Cardiac muscle cell (in vitro differentiated cells and primary cell): Measurements from ENCODE around the gene NEK3. TPM values are rescaled to one million over a fixed set of nuclear protein-coding genes. Genes with fewer than 3 reads are reported as not detected.
"Not testable (repeated sequence)": the region's sequence is repeated elsewhere in the genome, so short reads cannot be mapped to it uniquely, and the experiment has no call there.

ENCODE experiments used
- DNase-seq, 2 donors: peaks; one replicate each; pipeline versions ENCODE4 v3.0.0 to v3.0.0-alpha.2; 2010 to 2017; ENCODE audit warnings: low read depth in 1 of 2, low spot score in 1 of 2
- H3K27ac ChIP-seq: fragments of 200-600 bp; sonication (generic); 2 replicates; pipeline ENCODE4 v1.5.1; 2016
- H3K27me3 ChIP-seq: fragments of 200-600 bp; sonication (generic); 2 replicates; pipeline ENCODE4 v1.6.0; 2016; ENCODE audit warnings: control low read depth
- H3K36me3 ChIP-seq: fragments of 200-600 bp; sonication (generic); 2 replicates; pipeline ENCODE4 v1.5.1; 2016; ENCODE audit warnings: control low read depth
- H3K4me1 ChIP-seq: fragments of 200-600 bp; sonication (generic); 2 replicates; pipeline ENCODE4 v1.8.1; 2017; ENCODE audit warnings: low read depth, mild to moderate bottlenecking, mixed run types
- H3K4me3 ChIP-seq: fragments of 200-600 bp; sonication (generic); 2 replicates; pipeline ENCODE4 v1.5.1; 2016; ENCODE audit warnings: mild to moderate bottlenecking
- H3K9me3 ChIP-seq: fragments of 200-600 bp; sonication (generic); 2 replicates; pipeline ENCODE4 v1.5.1; 2017; ENCODE audit warnings: low read depth, mild to moderate bottlenecking, control low read depth
- polyA plus RNA-seq: library from polyadenylated mRNA; unstranded; fragments of >200 nt; fragmentation: Nextera tagmentation; extraction: Ambion mirVana; gene quantifications from 2 replicates; pipeline ENCODE4 v1.2.1, GENCODE V29; 2016
- total RNA-seq: library from RNA; depleted of rRNA; stranded (reverse); fragments of >200 nt; gene quantifications from 2 replicates; pipeline ENCODE4 v1.2.3, GENCODE V29; 2016
- TF ChIP-seq, protein P1 (sequence below): IDR thresholded peaks from 2 replicates; pipeline ENCODE4 v1.5.1; 2012; ENCODE audit warnings: low read depth, mild to moderate bottlenecking, low read length

Gene NEK3
- total and polyA plus RNA-seq, 2 experiments from 2014 or later, result 16.1 to 18.3 TPM

DNA sequence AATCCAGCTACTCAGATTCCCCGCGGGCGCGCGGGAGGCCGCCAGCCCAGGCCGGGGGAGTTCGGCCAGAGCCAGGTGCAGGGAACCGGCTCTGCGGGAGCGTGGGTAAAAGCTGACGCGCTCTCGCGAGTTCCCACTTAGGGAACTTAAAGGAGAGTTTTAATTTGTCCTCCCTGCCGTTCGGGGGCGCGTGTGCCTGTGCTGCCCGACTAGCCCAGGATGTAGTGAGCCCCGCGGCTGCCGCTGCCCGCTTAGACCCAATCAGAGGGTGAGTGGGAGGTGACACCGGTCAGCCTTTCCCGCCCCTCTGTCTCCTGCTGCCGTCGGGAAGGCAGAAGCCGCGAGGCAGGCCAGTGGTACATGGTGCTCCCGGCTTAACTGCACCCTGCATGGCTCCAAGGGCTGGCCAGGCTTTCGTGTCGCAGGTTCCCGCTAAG is 36.0 kb upstream of the NEK3 start:
- Histone ChIP-seq H3K4me3 (no peak overlapping the region), H3K27ac (no peak overlapping the region), H3K27me3 (peaks cover 24% of the 10 kb centered on the region), H3K9me3 (no peaks in the 10 kb centered on the region), H3K36me3 (no peaks in the 10 kb centered on the region), H3K4me1 (no peaks in the 10 kb centered on the region)
- DNase-seq, result peak in 1 of 2 donors; percentile 93
- TF ChIP-seq, protein P1, sequence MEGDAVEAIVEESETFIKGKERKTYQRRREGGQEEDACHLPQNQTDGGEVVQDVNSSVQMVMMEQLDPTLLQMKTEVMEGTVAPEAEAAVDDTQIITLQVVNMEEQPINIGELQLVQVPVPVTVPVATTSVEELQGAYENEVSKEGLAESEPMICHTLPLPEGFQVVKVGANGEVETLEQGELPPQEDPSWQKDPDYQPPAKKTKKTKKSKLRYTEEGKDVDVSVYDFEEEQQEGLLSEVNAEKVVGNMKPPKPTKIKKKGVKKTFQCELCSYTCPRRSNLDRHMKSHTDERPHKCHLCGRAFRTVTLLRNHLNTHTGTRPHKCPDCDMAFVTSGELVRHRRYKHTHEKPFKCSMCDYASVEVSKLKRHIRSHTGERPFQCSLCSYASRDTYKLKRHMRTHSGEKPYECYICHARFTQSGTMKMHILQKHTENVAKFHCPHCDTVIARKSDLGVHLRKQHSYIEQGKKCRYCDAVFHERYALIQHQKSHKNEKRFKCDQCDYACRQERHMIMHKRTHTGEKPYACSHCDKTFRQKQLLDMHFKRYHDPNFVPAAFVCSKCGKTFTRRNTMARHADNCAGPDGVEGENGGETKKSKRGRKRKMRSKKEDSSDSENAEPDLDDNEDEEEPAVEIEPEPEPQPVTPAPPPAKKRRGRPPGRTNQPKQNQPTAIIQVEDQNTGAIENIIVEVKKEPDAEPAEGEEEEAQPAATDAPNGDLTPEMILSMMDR, result peak; percentile 30

DNA sequence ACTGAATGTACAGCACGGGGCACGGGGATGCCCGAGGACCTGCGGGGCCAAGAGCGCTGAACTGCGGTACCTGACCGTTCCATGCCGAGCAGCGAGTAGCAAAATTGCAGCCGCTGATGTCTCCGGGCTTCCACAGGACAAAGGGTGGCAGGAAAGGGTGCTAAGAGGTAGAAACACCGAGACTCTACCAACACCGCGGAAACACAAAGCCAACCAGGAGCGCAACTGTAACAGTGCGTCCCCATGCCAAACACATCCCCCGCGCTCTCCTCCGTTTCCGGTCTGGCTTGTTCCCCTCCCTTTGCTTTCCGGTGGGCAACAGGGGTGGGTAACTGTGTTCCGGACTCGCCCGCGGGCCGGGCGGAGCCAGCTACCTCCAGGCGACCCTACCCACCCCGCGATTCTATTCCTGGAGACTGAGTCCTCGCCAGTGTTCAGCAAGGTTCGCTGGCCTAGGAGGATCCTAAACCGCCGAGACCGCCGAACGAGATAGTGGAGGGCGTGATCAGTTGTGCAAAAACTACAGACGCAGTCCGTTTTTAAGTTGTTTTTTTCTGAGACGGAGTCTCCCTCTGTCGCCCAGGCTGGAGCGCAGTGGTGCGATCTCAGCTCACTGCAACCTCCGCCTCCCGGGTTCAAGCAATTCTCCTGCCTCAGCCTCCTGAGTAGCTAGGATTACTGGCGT is 34.9 kb upstream of the NEK3 start:
- Histone ChIP-seq H3K27ac (peak overlapping the region; percentile 65), H3K27me3 (peaks cover 24% of the 10 kb centered on the region), H3K4me3 (peak overlapping the region; percentile 74), H3K9me3 (no peaks in the 10 kb centered on the region), H3K4me1 (no peaks in the 10 kb centered on the region), H3K36me3 (no peaks in the 10 kb centered on the region)
- DNase-seq, result peak; percentile 86 to 90
- TF ChIP-seq, protein P1, result no peak

DNA sequence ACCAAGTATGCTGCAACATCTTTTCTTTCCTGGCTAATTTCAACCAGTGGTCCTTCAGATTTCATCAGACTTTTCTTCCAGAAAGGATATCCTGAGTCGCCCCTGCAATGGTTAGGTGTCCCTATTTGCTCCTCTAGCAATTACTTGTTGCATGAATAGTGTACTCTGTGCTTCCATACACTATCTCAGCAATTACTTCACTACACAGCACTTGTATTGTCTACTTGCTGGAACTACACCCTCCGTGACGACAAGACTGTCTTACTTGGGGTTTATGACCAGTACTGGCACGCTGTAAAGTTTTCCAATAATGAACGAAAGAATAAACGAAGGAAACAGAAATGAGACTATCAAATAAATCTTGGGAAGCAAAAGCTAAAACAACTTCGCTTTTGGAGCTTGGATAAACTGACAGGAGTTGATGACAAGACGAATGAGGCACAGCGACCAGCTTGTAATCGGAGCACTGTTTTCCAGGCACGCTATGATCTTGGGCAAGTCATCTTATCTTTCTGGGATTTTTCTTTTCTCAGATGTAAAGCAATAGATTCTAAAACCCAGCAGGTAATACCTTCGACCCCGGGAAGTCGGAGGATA is 34.3 kb upstream of the NEK3 start:
- DNase-seq, result peak in 1 of 2 donors; percentile 29
- not testable (repeated sequence) for H3K36me3 ChIP-seq, H3K4me1 ChIP-seq, H3K9me3 ChIP-seq
- H3K27me3 ChIP-seq, result peaks cover 17% of the 10 kb centered on the region
- H3K27ac ChIP-seq, result peak overlapping the region; percentile 65
- H3K4me3 ChIP-seq, result peak overlapping the region; percentile 74

DNA sequence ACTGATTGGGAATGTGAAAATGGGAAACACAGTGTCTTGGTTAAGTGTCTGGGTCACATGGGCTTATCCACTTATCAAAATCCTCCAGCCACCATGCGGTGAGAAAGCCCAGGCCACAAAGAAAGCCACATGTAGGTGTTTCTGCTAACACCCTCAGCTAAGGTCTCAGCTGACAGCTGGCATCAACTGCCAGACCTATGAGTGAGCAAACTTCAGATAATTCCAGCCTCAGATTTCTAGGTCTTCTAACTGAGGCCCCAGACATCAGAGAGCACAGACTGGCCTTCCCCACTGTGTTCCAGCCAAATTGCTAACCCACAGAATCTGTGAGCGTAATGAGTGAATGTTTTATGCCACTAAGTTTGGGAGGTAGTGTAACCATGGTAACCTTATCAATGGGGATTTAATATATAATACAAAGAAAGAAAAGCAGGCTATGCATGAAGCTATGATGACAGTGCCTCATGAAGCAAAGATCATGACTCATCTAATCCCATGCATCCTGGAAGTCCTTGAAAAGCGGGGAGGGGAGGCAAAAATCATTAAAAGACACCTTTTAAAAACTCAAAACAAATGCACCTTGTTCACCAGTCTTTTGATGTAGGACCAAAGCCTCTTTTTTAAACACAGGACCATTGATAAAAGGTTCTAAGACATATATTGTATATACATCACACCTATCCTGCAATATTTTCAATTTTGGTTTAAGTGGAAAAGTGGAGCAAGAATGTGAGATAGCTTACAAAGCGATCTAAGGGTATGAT is 28.2 kb upstream of the NEK3 start:
- H3K4me3 ChIP-seq, H3K9me3 ChIP-seq, H3K27me3 ChIP-seq, H3K36me3 ChIP-seq: not testable (repeated sequence)
- Histone ChIP-seq H3K4me1 (peaks cover 13% of the 10 kb centered on the region), H3K27ac (peak overlapping the region; percentile 13)
- DNase-seq, result peak; percentile 54 to 58

DNA sequence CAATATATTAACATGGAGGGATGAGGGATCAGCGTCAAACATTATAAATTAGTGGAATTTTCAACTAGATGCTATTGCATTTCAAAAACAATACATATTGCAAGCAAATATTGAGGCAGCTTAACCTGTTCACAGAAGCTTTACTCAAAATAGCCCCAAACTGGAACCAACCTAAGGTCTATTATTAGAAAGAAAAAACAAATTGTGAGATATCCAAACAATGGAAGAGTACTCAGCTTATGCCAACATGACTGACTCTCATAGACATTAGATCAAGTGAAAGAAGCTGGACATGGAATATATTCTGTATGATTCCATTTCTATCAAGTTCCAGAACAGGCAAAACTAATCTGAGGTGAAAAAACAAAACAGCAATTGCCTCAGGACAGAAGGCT is 27.6 kb upstream of the NEK3 start:
- Histone ChIP-seq H3K27me3 (no peaks in the 10 kb centered on the region), H3K9me3 (no peaks in the 10 kb centered on the region), H3K4me1 (peaks cover 13% of the 10 kb centered on the region), H3K27ac (peak overlapping the region; percentile 13), H3K36me3 (peaks cover 6% of the 10 kb centered on the region), H3K4me3 (no peak overlapping the region)
- no peak for DNase-seq
- TF ChIP-seq, protein P1, result no peak

DNA sequence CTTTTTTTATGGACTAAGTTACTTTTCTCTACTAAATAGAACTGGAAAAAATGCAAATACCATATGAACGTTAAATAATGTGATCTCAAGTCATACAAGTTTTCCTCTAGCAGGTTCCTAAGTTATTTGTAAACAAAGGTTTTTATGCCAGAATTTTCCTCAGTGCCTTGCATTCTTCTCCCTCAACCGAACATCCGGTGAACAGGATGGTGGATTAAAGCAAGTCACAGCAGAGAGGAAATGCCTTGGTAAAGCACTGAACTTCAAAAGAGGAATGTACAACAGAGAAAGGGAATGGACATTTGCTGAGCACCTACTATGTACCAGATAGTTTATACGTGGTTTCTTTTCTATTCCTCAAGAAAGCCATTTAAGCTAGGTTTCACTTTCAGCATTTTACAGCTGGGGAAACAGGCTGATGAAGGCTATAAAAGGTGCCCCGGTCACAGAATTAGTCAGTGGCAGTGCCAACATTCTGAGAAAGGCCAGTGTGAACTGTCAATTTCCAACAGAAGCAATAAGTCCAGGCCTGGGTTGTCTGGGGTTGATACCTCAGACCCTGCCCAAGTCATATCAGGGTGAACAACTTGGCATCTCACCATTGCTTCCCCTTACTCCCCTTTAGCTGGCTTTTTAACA is 22.0 kb upstream of the NEK3 start:
- peaks cover 17% of the 10 kb centered on the region for H3K36me3 ChIP-seq
- not testable (repeated sequence) for H3K9me3 ChIP-seq, DNase-seq, H3K4me3 ChIP-seq, H3K27ac ChIP-seq, H3K27me3 ChIP-seq, H3K4me1 ChIP-seq
